Activated CD4-positive, alpha-beta T cell treated with anti-CD3 and anti-CD28 coated beads, Interleukin-10, Interleukin-2, amounts not matched to agents 100 ng/mL and 50 ng/mL, durations not matched to agents 16 hours and 8 hours (primary cell): Measurements from ENCODE around the gene TCF12.
"Not testable (repeated sequence)": the region's sequence is repeated elsewhere in the genome, so short reads cannot be mapped to it uniquely, and the experiment has no call there.

ENCODE experiments used
- DNase-seq: peaks from one replicate; pipeline ENCODE4 v3.0.0-alpha.2; 2020

Gene TCF12

DNA sequence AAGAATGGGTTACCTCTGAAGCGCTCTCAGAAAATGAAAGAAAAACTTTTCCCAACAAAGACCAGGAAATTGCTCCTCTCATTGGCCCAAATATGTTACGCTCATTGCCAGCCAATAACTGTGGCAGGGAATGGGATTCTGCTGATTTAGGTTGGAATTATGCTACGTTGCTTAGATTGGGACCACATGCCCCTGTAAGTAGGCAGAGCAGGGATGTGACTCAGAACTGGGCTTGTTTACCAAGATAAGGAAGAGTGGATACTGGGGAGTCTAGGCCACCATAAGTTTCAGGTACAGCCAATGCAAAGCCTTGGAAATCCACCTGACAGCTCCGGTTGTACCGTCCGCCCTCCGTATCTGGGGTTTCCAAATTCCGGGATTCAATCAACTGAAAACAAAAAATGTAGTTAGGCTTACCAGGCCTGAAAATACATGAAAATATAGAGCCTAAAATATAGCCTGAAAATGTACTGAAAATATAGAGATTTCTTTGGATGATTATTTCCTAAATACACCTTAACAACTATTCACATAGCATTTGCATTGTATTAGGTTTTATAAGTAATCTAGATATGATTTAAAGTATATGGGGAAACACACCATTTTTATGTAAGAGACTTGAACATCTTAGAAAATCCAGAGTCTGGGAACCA, 1.5 kb upstream of the TCF12 start:
- no peak for DNase-seq

- DNase-seq = no peak
Observed at GRCh38 chr15:56917652-56918045, 795 bp upstream of the TCF12 start.

DNA sequence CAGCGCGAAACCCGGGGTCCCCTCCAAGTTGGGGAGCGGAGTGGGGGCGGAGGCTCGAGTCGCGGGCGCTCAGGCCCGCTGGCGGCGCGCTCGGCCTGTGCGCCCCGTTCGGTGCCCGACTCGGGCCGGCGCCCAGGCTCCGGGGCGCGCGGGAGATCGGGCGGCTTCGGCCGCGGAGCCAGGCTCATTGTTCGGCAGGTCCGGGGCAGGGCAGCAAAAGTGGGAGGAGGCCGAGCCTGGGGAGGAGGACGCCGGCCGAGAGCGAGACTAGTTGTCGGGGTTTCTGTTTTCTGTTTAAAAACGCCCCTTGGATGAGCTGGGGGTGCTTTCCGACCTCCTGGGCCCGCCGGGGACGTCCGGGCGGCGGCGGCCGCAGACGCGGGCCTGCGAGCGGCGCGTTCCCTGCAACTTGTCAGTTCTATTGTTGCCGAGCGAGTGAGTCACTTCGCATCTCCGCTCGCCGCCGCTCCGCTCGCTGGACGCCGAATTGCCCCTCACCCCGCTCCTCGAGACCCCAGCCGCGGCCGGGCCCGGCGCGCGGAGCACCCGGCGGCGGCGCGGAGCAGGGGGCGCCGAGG, 676 bp downstream of the TCF12 start:
- peak; percentile 66 for DNase-seq

DNA sequence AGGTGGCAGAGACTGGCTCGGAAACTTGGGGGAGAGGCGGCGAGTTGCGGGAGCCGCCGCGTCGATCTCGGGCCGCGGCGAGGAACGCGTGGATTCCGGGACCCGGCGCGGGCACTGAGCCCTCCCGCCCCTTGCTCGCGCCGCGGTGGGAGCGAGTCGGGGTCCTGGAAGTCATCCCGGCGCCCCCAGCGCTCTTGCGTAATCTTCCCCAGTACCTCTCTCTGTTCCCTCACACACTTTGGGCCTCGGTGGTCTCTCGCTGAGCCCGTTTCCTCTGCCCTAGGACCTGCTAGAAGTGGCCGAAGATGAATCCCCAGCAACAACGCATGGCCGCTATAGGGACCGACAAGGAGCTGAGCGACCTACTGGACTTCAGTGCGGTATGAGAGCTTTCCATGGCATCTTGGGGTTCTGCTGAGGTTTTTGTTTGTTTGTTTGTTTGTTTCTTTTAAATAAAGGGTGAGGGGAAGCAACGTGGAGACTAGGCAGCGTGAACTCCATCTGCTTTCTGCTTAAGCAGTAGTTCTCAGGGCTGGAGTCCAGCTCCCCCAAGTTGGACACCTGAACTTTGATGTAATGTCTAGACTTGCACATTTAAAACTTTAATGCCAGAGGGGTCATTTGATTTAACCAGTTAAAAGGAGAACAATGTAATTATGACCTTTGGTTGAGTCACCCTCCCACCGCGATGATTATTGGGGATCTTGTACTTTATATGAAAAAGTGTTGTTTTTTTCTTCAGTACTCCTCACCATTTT, 1.3 kb downstream of the TCF12 start:
- peak; percentile 18 for DNase-seq

GRCh38 chr15:56920367-56920627, 1.9 kb downstream of the TCF12 start:
- DNase-seq = no peak

- DNase-seq = no peak
Observed at GRCh38 chr15:56923174-56923591, 4.7 kb downstream of the TCF12 start.

DNA sequence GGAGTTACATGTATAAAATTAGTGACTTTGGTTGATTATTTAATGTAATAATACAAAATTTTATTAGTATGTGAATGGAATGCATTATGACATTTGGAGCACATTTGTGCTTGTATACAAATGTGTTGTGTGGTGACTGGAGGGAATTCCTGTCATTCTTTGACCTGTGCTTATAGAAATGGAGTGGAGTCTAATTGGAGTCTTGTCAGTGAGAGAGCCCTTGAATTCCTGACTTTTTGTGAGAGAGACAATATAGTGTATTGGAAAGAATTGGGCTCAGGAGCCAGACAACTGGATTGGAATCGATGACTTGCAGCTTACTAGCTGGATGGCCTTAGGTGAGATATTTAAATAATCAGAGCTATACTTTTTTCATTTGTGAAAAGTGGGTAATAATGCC, 9.4 kb downstream of the TCF12 start:
- no peak for DNase-seq

DNA sequence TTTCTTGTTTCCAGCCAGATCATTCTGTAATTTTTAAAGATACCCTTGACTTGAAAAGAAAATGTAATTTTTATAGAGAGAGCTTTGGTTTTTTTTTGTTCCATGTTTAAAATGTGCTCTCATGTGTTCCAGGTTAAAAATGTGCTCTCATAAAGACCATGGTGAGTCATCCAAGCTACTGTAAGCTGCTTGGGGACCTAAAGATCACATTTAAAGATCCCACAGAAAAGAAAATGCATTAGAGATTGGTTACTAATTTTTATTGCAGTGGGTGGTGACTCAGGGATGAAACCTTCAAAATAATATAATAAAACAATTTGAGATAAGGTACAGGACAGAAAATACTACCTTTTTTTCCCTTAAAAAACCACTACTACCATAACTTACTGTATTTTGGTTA, 11.0 kb downstream of the TCF12 start:
- no peak for DNase-seq

- no peak for DNase-seq
Observed at GRCh38 chr15:56929933-56930332, 11.5 kb downstream of the TCF12 start.

- no peak for DNase-seq
Observed at GRCh38 chr15:56930669-56931313, 12.3 kb downstream of the TCF12 start.

DNA sequence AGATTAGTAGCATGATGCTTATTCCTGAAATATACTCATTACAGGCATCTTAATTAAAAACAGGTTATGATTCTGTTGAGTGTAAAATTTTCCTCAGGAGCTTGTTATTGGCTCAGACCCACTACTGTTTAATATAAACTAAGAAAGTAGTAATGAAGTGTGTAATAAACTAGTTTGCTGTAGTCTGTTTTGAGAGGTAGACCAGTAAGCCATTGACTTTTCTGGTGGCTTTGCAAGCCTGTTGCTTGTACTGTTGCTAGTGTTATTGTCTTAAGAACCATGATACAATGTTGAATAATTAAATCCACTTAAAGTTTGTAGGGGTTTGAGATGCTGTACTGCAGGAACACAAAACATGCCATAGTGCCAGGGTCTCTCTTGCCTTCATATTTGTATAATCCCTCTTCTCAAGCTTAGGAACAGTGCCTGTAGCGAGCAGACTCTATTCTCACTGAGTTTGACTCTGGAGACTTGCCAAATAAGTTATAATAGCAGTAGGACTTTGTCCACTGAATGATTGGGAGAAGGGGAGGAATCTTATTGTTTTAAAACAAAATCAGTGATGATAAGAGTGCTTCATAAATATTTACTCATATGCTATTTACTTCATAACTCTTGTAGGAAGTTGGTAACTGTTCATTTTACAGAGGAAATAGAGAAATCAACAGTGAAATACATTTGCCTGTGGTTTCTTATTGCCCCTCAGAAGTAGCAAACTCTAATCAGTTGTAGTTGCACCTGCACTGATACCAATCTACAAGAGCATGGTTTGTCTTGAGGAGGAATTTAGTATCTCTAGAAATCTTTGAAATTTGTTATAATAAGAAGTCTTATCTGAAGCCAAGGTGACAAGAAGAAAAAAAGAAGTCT, 13.4 kb downstream of the TCF12 start:
- no peak for DNase-seq

DNA sequence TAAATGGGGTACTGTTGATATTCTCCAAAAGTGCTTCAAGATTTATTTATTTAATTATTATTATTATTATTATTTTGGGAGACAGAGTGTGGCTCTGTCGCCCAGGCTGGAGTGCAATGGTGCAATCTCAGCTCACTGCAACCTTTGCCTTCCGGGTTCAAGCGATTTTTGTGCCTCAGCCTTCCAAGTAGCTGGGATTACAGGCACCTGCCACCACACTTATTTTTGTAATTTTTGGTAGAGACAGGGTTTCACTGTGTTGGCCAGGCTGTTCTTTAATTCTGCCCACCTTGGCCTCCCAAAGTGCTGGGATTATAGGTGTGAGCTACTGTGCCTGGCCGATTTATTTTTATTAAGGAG, 14.0 kb downstream of the TCF12 start:
- DNase-seq = not testable (repeated sequence)

- DNase-seq = no peak
Observed at GRCh38 chr15:56933410-56933809, 15.0 kb downstream of the TCF12 start.

DNA sequence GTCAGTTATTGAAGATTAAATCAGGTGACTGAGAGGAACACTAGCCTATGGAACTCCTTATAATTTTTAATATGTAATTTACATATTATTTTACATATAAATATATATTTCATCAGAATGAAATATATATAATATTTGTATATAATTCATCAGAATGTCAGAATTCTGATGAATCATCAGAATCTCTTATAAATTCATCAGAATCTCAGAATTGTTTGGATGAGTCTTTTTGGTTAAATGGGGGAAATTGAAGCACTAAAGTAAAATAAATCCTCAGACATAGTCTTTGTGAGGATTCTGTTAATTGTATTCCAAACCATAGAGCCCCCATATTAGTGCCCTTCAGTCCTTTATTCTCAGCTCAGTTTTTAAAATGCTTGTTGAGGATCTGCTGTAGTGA, 15.4 kb downstream of the TCF12 start:
- DNase-seq = no peak

DNA sequence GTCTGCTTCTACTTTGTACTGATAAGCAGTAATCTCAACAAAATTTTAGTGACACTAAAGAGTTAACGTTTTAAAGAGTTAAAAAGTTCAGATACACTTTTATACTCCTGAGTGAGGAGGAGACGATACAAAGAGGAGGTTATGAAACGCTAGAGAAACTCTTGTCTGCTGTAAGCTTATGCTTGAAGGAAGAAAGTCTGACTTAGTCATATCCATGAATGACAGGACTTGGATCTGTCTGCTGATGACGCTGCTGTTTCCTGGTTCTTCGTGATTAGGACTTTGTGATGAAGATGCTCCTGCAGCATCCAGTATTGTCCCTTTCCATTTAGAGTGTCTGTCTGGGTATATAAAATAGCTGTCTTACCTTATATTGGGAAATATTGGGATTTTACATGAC, 15.8 kb downstream of the TCF12 start:
- DNase-seq = no peak

DNA sequence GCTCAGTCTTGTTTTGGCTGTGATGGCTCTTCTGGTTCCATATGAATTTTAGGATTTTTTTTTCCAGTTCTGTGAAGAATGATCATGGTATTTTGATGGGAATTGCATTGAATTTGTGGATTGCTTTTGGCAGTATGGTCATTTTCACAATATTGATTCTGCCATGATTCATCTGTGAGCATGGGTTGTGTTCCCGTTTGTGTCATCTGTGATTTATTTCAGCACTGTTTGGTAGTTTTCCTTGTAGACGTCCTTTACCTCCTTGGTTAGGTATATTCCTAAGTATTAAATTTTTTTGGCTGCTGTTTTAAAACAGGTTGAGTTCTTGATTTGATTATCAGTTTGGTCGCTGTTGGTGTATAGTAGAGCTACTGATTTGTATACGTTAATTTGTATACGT, 18.5 kb downstream of the TCF12 start:
- no peak for DNase-seq

DNA sequence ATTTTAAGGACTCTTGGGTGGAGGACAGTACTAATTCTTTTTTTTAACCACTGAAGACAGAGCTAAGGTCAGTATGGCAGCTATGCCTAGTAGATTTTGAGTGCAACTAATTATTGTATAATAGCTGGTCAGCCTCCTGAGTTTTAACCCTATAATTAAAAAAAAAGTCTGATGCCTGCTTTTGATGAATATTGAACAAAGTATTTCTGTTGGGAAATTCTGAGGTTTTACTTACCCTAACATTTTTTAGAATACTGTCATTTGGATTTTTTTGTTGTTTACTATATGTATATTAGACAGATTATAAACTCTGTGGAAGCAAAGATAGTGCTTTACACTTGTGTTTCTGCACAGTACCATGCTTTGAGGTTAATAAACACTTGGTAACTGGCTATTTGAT, 20.8 kb downstream of the TCF12 start:
- no peak for DNase-seq

- DNase-seq = no peak
Observed at GRCh38 chr15:56940388-56940787, 21.9 kb downstream of the TCF12 start.

- no peak for DNase-seq
Observed at GRCh38 chr15:56942118-56942517, 23.7 kb downstream of the TCF12 start.

DNA sequence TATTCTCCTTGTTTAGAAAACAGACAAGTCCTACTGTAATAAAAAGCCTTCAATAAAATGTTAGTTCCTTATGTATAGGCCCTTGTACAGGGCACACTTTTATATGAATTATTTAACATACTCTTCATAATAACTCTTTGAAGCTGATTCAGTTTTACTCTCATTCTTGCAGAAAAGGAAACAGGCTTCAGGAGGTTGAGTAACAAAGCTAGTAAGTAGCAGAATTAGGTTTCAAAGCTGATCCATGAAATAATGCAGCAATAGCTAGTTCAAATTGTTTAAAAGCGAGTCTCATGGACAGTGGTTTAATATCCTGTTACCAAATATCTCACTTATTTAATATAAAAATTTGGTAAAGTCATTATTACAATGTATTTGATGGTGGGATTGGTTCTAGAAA, 25.0 kb downstream of the TCF12 start:
- DNase-seq = no peak

DNA sequence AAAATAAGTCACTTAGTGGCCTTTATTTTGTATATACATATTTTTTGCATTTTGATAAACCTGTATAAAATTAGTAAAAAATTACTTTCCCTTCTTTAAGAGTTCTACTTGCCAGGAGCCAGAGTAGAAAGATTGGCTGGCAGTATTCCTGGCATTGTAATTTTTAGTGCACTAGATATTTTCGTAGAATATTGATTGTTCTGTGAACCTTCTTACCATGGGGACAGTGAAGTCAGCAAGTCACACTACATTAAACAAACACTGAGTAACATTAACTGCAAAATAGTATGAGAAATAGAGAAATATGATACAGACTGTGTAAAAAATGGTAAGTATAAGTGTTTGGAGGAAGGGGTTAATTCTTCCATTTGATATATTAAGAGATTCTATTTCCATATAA, 26.0 kb downstream of the TCF12 start:
- no peak for DNase-seq

GRCh38 chr15:56946150-56946549, 27.7 kb downstream of the TCF12 start:
- DNase-seq = no peak
